ENCODE results near the gene CDC34. TPM values are rescaled to one million over a fixed set of nuclear protein-coding genes. Genes with fewer than 3 reads are reported as not detected.

CDC34 gene
- total RNA-seq, 1 donor from 2014 or later, result 126 TPM

- Mint-ChIP-seq H3K9me3 (ENCODE audit: unreplicated experiment) (no peaks in the 10 kb centered on the region), H3K36me3 (ENCODE audit: low read depth, unreplicated experiment) (peaks cover under 1% of the 10 kb centered on the region), H3K4me1 (ENCODE audit: unreplicated experiment) (peaks cover 15% of the 10 kb centered on the region), H3K27ac (ENCODE audit: unreplicated experiment) (no peak overlapping the region), H3K27me3 (ENCODE audit: unreplicated experiment) (peaks cover 7% of the 10 kb centered on the region), H3K4me3 (ENCODE audit: unreplicated experiment) (no peak overlapping the region)
- DNase-seq (ENCODE audit: low spot score), result no peak
- TF ChIP-seq, protein P1, sequence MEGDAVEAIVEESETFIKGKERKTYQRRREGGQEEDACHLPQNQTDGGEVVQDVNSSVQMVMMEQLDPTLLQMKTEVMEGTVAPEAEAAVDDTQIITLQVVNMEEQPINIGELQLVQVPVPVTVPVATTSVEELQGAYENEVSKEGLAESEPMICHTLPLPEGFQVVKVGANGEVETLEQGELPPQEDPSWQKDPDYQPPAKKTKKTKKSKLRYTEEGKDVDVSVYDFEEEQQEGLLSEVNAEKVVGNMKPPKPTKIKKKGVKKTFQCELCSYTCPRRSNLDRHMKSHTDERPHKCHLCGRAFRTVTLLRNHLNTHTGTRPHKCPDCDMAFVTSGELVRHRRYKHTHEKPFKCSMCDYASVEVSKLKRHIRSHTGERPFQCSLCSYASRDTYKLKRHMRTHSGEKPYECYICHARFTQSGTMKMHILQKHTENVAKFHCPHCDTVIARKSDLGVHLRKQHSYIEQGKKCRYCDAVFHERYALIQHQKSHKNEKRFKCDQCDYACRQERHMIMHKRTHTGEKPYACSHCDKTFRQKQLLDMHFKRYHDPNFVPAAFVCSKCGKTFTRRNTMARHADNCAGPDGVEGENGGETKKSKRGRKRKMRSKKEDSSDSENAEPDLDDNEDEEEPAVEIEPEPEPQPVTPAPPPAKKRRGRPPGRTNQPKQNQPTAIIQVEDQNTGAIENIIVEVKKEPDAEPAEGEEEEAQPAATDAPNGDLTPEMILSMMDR (IDR thresholded peaks at IDR 0.05; ENCODE audit: unreplicated experiment), result no peak
Observed at GRCh38 chr19:574658-575526, 43.3 kb downstream of the CDC34 start.

GRCh38 chr19:575527-576506 is 44.3 kb downstream of the CDC34 start:
- Mint-ChIP-seq H3K27ac (ENCODE audit: unreplicated experiment) (no peak overlapping the region), H3K9me3 (ENCODE audit: unreplicated experiment) (no peaks in the 10 kb centered on the region), H3K27me3 (ENCODE audit: unreplicated experiment) (peaks cover 6% of the 10 kb centered on the region), H3K36me3 (ENCODE audit: low read depth, unreplicated experiment) (no peaks in the 10 kb centered on the region), H3K4me1 (ENCODE audit: unreplicated experiment) (peaks cover 15% of the 10 kb centered on the region), H3K4me3 (ENCODE audit: unreplicated experiment) (no peak overlapping the region)
- TF ChIP-seq, protein P1 (IDR thresholded peaks at IDR 0.05; ENCODE audit: unreplicated experiment), result no peak
- no peak for DNase-seq (ENCODE audit: low spot score)

- Mint-ChIP-seq H3K4me1 (ENCODE audit: unreplicated experiment) (peaks cover 10% of the 10 kb centered on the region), H3K9me3 (ENCODE audit: unreplicated experiment) (no peaks in the 10 kb centered on the region), H3K4me3 (ENCODE audit: unreplicated experiment) (no peak overlapping the region), H3K27me3 (ENCODE audit: unreplicated experiment) (peaks cover 2% of the 10 kb centered on the region), H3K27ac (ENCODE audit: unreplicated experiment) (peak overlapping the region; percentile 9), H3K36me3 (ENCODE audit: low read depth, unreplicated experiment) (no peaks in the 10 kb centered on the region)
- TF ChIP-seq, protein P1 (IDR thresholded peaks at IDR 0.05; ENCODE audit: unreplicated experiment), result no peak
- DNase-seq (ENCODE audit: low spot score), result no peak
Observed at GRCh38 chr19:576768-577438, 45.3 kb downstream of the CDC34 start.

DNA sequence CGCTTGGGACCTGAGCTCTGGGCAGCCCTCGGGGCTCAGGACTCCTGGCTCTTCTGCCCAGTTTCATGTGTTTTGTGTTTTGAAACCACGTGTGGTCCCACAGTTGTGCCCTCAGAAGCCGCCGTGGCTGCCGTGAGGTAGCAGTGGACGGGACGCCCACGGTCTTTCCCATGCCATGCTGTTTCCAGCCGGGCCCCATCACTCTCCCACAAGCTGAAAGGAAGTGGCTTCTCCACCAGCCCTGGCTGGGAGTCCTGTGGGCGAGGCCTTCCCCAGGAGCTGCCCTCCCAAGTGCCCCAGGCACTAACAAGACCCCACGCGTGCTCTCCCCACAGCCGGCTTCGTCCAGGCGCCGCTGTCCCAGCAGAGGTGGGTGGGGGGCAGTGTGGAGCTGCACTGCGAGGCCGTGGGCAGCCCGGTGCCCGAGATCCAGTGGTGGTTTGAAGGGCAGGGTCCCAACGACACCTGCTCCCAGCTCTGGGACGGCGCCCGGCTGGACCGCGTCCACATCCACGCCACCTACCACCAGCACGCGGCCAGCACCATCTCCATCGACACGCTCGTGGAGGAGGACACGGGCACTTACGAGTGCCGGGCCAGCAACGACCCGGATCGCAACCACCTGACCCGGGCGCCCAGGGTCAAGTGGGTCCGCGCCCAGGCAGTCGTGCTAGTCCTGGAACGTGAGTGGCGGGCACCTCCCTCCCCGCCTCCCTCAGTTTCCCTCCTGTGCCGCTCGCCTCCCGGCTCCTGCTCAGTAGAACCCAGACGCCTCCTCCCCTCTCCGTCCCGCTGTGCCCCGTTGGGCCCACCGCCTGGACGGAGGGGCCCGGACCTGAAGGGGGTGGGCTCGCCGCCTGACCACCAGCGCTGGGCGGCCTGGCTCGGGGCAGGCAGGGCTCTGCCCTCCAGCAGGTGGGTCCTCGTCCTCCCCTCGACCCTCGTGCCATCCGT is 46.2 kb downstream of the CDC34 start:
- TF ChIP-seq, protein P1 (IDR thresholded peaks at IDR 0.05; ENCODE audit: unreplicated experiment), result no peak
- peaks cover 10% of the 10 kb centered on the region for H3K4me1 Mint-ChIP-seq (ENCODE audit: unreplicated experiment)
- no peak overlapping the region for H3K27ac Mint-ChIP-seq (ENCODE audit: unreplicated experiment)
- no peak overlapping the region for H3K4me3 Mint-ChIP-seq (ENCODE audit: unreplicated experiment)
- DNase-seq (ENCODE audit: low spot score), result no peak
- no peaks in the 10 kb centered on the region for H3K9me3 Mint-ChIP-seq (ENCODE audit: unreplicated experiment)
- H3K27me3 Mint-ChIP-seq (ENCODE audit: unreplicated experiment), result peaks cover 2% of the 10 kb centered on the region
- H3K36me3 Mint-ChIP-seq (ENCODE audit: low read depth, unreplicated experiment), result no peaks in the 10 kb centered on the region
